Measurements from ENCODE around the gene CHMP4A.

Gene CHMP4A, protein sequence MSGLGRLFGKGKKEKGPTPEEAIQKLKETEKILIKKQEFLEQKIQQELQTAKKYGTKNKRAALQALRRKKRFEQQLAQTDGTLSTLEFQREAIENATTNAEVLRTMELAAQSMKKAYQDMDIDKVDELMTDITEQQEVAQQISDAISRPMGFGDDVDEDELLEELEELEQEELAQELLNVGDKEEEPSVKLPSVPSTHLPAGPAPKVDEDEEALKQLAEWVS

GRCh38 chr14:24212924-24213865 is at the start of gene CHMP4A:
Gene CHMP4A, minus strand, starts transcription at chr14:24213488. Its CDS starts 49 bp downstream, at chr14:24213439.
- Histone ChIP-seq H3K9me3 (ENCODE audit: control insufficient read depth, insufficient read depth, low read length) (no peaks in the 10 kb centered on the region), H3K4me1 (ENCODE audit: control insufficient read depth, insufficient read depth, low read length) (peaks cover 5% of the 10 kb centered on the region), H3K27me3 (ENCODE audit: control insufficient read depth, insufficient read depth, low read length) (no peaks in the 10 kb centered on the region), H3K36me3 (ENCODE audit: control insufficient read depth, insufficient read depth, low read length) (peaks cover 47% of the 10 kb centered on the region), H3K4me3 (ENCODE audit: low read depth, low read length) (peak within 1 kb of the TSS; percentile 77), H3K9ac (ENCODE audit: low read depth, low read length) (peak within 1 kb of the TSS; percentile 89), H3K27ac (ENCODE audit: low read depth, low read length) (peak within 1 kb of the TSS; percentile 99)

GRCh38 chr14:24261969-24262327 is 48.7 kb upstream of the CHMP4A start:
- Histone ChIP-seq H3K4me1 (ENCODE audit: control insufficient read depth, insufficient read depth, low read length) (no peaks in the 10 kb centered on the region), H3K9me3 (ENCODE audit: control insufficient read depth, insufficient read depth, low read length) (no peaks in the 10 kb centered on the region), H3K9ac (ENCODE audit: low read depth, low read length) (no peak overlapping the region), H3K4me3 (ENCODE audit: low read depth, low read length) (no peak overlapping the region), H3K36me3 (ENCODE audit: control insufficient read depth, insufficient read depth, low read length) (peaks cover 6% of the 10 kb centered on the region; the same call in 1 of the 2 replicates), H3K27me3 (ENCODE audit: control insufficient read depth, insufficient read depth, low read length) (no peaks in the 10 kb centered on the region), H3K27ac (ENCODE audit: low read depth, low read length) (no peak overlapping the region)

GRCh38 chr14:24261256-24261968 is 48.1 kb upstream of the CHMP4A start:
- no peaks in the 10 kb centered on the region for H3K9me3 ChIP-seq (ENCODE audit: control insufficient read depth, insufficient read depth, low read length)
- no peak overlapping the region for H3K4me3 ChIP-seq (ENCODE audit: low read depth, low read length)
- H3K4me1 ChIP-seq (ENCODE audit: control insufficient read depth, insufficient read depth, low read length): no peaks in the 10 kb centered on the region
- H3K27ac ChIP-seq (ENCODE audit: low read depth, low read length): no peak overlapping the region
- no peaks in the 10 kb centered on the region for H3K27me3 ChIP-seq (ENCODE audit: control insufficient read depth, insufficient read depth, low read length)
- no peak overlapping the region for H3K9ac ChIP-seq (ENCODE audit: low read depth, low read length)
- H3K36me3 ChIP-seq (ENCODE audit: control insufficient read depth, insufficient read depth, low read length): peaks cover 3% of the 10 kb centered on the region; the same call in 1 of the 2 replicates

DNA sequence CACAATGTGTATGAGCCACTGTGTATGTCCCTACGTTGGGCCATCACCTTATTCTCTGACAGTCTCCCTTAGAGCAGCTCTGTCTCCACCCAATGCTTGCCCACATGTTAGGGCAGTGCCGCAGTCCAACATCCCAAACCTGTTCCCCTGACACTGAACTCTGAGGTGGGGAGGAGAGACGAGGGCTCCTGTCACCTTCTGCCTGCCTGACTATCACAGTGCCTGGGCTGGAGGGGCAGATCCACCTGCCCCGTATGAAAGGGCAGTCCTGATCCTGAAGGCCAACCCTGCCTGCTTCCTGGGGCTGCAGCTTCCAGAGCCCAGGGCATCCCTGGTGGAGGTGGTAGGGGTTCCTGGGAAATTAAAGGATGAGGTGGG is 47.5 kb upstream of the CHMP4A start:
- Histone ChIP-seq H3K27ac (ENCODE audit: low read depth, low read length) (no peak overlapping the region), H3K9ac (ENCODE audit: low read depth, low read length) (no peak overlapping the region), H3K9me3 (ENCODE audit: control insufficient read depth, insufficient read depth, low read length) (no peaks in the 10 kb centered on the region), H3K4me1 (ENCODE audit: control insufficient read depth, insufficient read depth, low read length) (no peaks in the 10 kb centered on the region), H3K36me3 (ENCODE audit: control insufficient read depth, insufficient read depth, low read length) (no peaks in the 10 kb centered on the region), H3K4me3 (ENCODE audit: low read depth, low read length) (no peak overlapping the region), H3K27me3 (ENCODE audit: control insufficient read depth, insufficient read depth, low read length) (no peaks in the 10 kb centered on the region)

DNA sequence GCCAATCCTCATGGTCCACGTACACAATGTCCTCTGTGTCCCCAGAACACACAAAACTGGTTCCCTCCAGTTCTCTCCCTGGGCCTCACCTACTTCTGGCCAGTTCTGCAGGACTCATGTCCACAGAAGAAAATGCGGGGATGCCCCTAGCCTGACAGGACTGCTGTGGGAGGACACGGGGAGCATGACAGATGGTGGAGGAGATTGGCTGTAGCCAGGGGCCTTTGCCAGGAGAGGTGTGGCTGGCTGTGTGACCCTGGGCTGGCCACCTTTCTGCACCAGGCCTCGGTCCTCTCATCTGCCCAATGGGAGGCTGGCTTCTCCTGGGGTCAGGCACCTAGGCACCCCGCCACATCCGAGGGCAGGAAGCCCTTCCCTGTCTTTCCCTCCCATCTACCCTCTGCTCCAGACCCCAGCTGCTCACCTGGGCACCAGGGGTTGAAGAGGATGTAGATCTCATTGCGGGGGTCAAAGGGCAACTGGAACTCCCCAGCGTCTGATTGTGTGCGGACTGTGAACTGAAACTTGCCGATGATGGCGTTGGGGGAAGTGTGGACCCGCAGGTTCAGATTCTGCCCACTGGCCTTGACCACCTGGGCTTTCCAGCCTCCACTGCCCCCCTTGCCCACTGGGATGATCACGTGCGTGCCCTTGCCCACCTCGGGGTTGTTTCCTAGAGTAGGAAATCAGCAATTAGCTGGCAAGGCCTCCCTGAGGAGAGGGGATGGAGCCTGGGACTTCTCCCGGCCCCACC is 46.9 kb upstream of the CHMP4A start:
- Histone ChIP-seq H3K9me3 (ENCODE audit: control insufficient read depth, insufficient read depth, low read length) (no peaks in the 10 kb centered on the region), H3K27ac (ENCODE audit: low read depth, low read length) (no peak overlapping the region), H3K4me3 (ENCODE audit: low read depth, low read length) (no peak overlapping the region), H3K4me1 (ENCODE audit: control insufficient read depth, insufficient read depth, low read length) (no peaks in the 10 kb centered on the region), H3K27me3 (ENCODE audit: control insufficient read depth, insufficient read depth, low read length) (no peaks in the 10 kb centered on the region), H3K36me3 (ENCODE audit: control insufficient read depth, insufficient read depth, low read length) (no peaks in the 10 kb centered on the region), H3K9ac (ENCODE audit: low read depth, low read length) (no peak overlapping the region)

DNA sequence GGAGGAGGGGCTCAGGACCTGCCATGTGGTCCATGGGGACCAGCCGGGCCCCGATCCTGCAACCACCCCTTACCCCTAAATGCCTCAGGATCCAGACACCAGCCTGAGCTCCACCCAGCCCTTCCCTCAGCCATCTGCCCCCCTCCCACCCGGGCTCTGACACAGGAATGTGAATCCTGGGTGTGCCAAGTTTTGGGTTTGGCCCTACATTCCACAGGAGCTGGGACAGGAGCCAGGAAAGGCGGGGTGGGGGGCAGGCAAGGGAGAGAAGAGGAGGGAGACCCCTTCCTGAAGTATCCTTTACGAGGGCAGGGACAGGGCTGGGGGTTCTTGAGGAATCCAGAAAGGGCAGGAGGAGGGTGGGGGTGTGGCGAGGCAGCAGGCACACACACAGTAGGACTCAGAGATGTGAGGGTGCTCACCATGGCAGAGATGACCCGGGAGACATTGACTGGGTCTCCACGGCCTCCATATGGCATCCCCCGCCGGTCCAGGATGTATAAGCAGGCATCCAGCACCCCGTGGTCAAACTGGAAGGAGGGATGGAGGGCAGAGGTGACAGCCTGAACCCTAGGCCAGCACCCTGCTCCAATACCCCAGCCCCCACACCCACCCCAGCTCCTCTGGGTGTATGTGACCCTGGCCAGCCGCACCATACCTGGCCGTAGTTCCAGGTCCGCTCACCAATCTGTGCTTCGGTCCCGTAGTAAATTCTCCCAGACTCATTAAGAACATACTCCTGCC is 46.2 kb upstream of the CHMP4A start:
- Histone ChIP-seq H3K9ac (ENCODE audit: low read depth, low read length) (no peak overlapping the region), H3K36me3 (ENCODE audit: control insufficient read depth, insufficient read depth, low read length) (no peaks in the 10 kb centered on the region), H3K4me1 (ENCODE audit: control insufficient read depth, insufficient read depth, low read length) (no peaks in the 10 kb centered on the region), H3K27me3 (ENCODE audit: control insufficient read depth, insufficient read depth, low read length) (no peaks in the 10 kb centered on the region), H3K4me3 (ENCODE audit: low read depth, low read length) (no peak overlapping the region), H3K9me3 (ENCODE audit: control insufficient read depth, insufficient read depth, low read length) (no peaks in the 10 kb centered on the region), H3K27ac (ENCODE audit: low read depth, low read length) (no peak overlapping the region)

DNA sequence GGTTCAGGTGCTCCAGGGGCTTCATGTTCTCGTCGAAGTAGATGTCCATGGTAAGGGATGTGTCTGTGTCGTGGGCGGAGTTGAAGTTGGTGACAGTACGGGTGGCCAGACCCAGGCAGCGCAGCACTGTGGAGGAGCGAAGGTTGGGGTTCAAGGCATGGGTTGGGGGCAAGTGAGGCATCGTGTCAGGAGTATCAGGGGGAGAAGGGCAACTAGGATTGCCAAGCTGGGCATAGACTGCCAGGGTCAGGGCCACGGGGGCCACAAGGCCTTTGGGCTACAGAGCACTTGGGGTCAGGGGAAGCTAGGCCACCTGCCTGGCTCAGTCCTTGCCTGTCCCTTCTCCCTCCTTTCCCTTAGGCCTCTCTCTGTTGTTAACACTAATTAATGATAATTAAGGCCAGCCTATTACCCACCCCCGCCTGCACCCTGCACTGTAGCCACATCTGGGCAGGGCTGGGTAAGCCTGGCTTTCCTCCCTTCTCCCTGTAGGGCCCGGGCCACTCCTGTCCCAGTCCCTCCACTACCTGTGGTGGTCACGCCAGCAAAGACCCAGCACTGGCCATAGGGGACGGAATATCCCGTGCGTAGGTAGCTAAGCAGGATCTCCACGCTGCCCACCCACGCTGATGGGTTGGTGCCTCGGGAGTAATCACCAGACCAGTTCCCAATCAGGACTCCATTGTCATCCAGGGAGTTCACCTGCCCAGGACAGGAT is 45.4 kb upstream of the CHMP4A start:
- Histone ChIP-seq H3K27me3 (ENCODE audit: control insufficient read depth, insufficient read depth, low read length) (no peaks in the 10 kb centered on the region), H3K36me3 (ENCODE audit: control insufficient read depth, insufficient read depth, low read length) (no peaks in the 10 kb centered on the region), H3K4me3 (ENCODE audit: low read depth, low read length) (no peak overlapping the region), H3K4me1 (ENCODE audit: control insufficient read depth, insufficient read depth, low read length) (no peaks in the 10 kb centered on the region), H3K9me3 (ENCODE audit: control insufficient read depth, insufficient read depth, low read length) (no peaks in the 10 kb centered on the region), H3K9ac (ENCODE audit: low read depth, low read length) (no peak overlapping the region), H3K27ac (ENCODE audit: low read depth, low read length) (no peak overlapping the region)

- Histone ChIP-seq H3K9ac (ENCODE audit: low read depth, low read length) (no peak overlapping the region), H3K27ac (ENCODE audit: low read depth, low read length) (no peak overlapping the region), H3K36me3 (ENCODE audit: control insufficient read depth, insufficient read depth, low read length) (no peaks in the 10 kb centered on the region), H3K9me3 (ENCODE audit: control insufficient read depth, insufficient read depth, low read length) (no peaks in the 10 kb centered on the region), H3K4me1 (ENCODE audit: control insufficient read depth, insufficient read depth, low read length) (no peaks in the 10 kb centered on the region), H3K4me3 (ENCODE audit: low read depth, low read length) (no peak overlapping the region), H3K27me3 (ENCODE audit: control insufficient read depth, insufficient read depth, low read length) (no peaks in the 10 kb centered on the region)
These were observed 44.8 kb upstream of the CHMP4A start for GRCh38 chr14:24258119-24258518.

GRCh38 chr14:24256960-24257359 is 43.7 kb upstream of the CHMP4A start:
- Histone ChIP-seq H3K9me3 (ENCODE audit: control insufficient read depth, insufficient read depth, low read length) (no peaks in the 10 kb centered on the region), H3K27me3 (ENCODE audit: control insufficient read depth, insufficient read depth, low read length) (no peaks in the 10 kb centered on the region), H3K4me3 (ENCODE audit: low read depth, low read length) (no peak overlapping the region), H3K4me1 (ENCODE audit: control insufficient read depth, insufficient read depth, low read length) (no peaks in the 10 kb centered on the region), H3K36me3 (ENCODE audit: control insufficient read depth, insufficient read depth, low read length) (no peaks in the 10 kb centered on the region), H3K9ac (ENCODE audit: low read depth, low read length) (no peak overlapping the region), H3K27ac (ENCODE audit: low read depth, low read length) (no peak overlapping the region)
